ENCODE results near the gene PLXNA1.

- TF ChIP-seq EZH2phosphoT487 (IDR thresholded peaks at IDR 0.05; ENCODE audit: borderline replicate concordance) (no peak), CTCF (conservative IDR thresholded peaks at IDR 0.05; ENCODE audit: low read length) (no peak)
Observed at GRCh38 chr3:127031413-127031810, 48.5 kb downstream of the PLXNA1 start.

Data from Loucy (cell line).